AG04449 (cell line): ENCODE measurements around the gene JAZF1.
A peak's percentile ranks its signal among the peaks of the same experiment; 100 is the strongest.

Source experiments
- CTCF ChIA-PET: fragments of 350-600 bp; formaldehyde crosslinking; extraction: SDS; loops from one replicate; lab custom pipeline; 2021; ENCODE audit warnings: antibody characterized with exemption; lab: Yijun Ruan, JAX
- POLR2A ChIA-PET: fragments of 400-600, 350-600 bp; formaldehyde crosslinking; extraction: SDS; loops from one replicate; lab custom pipeline; 2020; ENCODE audit warnings: antibody characterized with exemption, inconsistent platforms; lab: Yijun Ruan, JAX
- DNase-seq: peaks from one replicate; pipeline ENCODE4 v3.0.0-alpha.2; 2010; ENCODE audit warnings: low read depth, low spot score
- H3K4me3 ChIP-seq: 2 replicates; pipeline ENCODE4 v1.5.1; 2011; ENCODE audit warnings: low read depth, mild to moderate bottlenecking, control low read depth, low read length
- TF ChIP-seq, protein P1 (sequence below): IDR thresholded peaks from one replicate; pipeline ENCODE4 v1.5.1; 2011; ENCODE audit warnings: mild to moderate bottlenecking, moderate library complexity, low read length, control low read depth, inconsistent platforms; ENCODE audit not compliant: insufficient read depth; ENCODE audit errors: missing control alignments

JAZF1 gene

GRCh38 chr7:28112467-28112866, 68.1 kb downstream of the JAZF1 start:
- TF ChIP-seq, protein P1, sequence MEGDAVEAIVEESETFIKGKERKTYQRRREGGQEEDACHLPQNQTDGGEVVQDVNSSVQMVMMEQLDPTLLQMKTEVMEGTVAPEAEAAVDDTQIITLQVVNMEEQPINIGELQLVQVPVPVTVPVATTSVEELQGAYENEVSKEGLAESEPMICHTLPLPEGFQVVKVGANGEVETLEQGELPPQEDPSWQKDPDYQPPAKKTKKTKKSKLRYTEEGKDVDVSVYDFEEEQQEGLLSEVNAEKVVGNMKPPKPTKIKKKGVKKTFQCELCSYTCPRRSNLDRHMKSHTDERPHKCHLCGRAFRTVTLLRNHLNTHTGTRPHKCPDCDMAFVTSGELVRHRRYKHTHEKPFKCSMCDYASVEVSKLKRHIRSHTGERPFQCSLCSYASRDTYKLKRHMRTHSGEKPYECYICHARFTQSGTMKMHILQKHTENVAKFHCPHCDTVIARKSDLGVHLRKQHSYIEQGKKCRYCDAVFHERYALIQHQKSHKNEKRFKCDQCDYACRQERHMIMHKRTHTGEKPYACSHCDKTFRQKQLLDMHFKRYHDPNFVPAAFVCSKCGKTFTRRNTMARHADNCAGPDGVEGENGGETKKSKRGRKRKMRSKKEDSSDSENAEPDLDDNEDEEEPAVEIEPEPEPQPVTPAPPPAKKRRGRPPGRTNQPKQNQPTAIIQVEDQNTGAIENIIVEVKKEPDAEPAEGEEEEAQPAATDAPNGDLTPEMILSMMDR, result no peak
- DNase-seq, result no peak
- CTCF ChIA-PET, result interaction anchor here (1.2 to 3.5 kb wide), 4 partner anchors 10 to 159 kb away, joined by 3 to 14 read pairs (median 4); no protein-coding TSS in a partner anchor
- POLR2A ChIA-PET, result no interaction called here
- no peak overlapping the region for H3K4me3 ChIP-seq

DNA sequence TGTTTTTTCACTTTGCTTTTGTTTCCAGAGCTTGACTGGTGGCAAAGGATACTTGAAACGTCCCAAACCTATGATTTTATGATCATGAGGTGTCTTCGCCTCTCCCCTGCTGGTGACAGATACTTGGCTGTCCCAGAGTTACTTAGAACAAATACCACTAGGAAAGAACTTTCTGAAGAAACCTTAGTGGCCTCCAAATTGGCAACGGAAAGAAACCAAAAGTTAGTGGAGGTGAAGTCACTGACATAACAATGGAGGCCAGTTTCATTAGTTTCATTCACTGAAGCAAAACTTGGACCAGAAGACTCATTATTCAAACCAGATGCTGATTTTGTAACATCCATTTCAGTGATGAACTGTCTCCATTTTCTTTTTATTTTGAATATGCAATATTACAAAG, 68.6 kb downstream of the JAZF1 start:
- ChIA-PET CTCF (interaction anchor here (1.1 to 1.4 kb wide), 3 partner anchors 10 to 19 kb away, joined by 3 to 6 read pairs (median 4); no protein-coding TSS in a partner anchor), POLR2A (no interaction called here)
- no peak overlapping the region for H3K4me3 ChIP-seq
- TF ChIP-seq, protein P1, result no peak
- no peak for DNase-seq

DNA sequence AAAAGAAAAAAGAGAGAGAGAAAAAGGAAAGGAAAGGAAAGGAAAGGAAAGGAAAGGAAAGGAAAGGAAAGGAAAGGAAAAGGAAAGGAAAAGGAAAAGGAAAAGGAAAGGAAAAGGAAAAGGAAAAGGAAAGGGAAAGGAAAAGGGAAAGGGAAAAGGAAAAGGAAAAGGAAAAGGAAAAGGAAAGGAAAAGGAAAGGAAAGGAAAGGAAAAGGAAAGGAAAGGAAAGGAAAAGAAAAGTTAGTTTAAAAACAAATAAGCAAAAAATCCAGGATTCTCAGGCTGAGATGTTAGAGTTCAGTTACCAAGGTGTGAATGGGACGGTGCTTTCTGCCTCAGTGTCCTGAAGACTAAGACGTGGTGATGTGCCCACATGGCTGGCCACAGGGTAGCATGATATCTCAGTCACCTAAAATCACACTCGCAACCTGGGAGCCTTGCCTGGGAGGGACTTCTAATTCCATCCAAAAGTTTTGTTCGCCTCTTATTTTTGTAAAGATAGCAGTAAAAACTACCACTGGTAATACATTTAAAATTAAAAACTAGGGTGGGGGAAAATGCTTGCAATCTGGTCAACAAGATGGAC, 70.1 kb downstream of the JAZF1 start:
- CTCF ChIA-PET, result interaction anchor here (1.0 to 6.6 kb wide), 3 partner anchors 13 to 17 kb away, joined by 4 to 92 read pairs (median 4); no protein-coding TSS in a partner anchor
- DNase-seq, result no peak
- H3K4me3 ChIP-seq, result no peak overlapping the region
- POLR2A ChIA-PET, result no interaction called here
- TF ChIP-seq, protein P1, result no peak

DNA sequence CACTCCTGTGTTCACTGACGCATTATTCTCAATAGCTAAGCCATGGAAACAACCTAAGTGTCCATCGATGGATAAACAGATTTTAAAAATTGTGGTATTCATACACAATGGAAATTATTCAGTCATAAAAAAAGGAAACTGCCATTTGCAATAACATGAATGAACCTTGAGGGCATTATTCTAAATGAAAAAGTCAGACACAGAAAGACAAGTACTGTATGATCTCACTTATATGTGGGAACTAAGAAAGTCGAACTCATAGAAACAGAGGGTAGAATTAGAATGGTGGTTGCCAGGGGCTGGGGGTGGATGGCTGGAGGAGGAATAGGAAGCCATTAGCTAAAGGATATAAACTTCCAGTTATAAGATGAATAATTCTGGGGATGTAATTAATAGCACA, 71.8 kb downstream of the JAZF1 start:
- no peak for DNase-seq
- ChIA-PET CTCF (interaction anchor here (0.8 to 6.6 kb wide), 3 partner anchors 10 to 188 kb away, joined by 3 to 92 read pairs (median 3); no protein-coding TSS in a partner anchor), POLR2A (no interaction called here)
- no peak overlapping the region for H3K4me3 ChIP-seq
- TF ChIP-seq, protein P1, result no peak

- TF ChIP-seq, protein P1, result no peak
- DNase-seq, result no peak
- POLR2A ChIA-PET, result no interaction called here
- CTCF ChIA-PET, result interaction anchor here (1.0 to 6.6 kb wide), 3 partner anchors 12 to 30 kb away, joined by 3 to 92 read pairs (median 3); no protein-coding TSS in a partner anchor
- no peak overlapping the region for H3K4me3 ChIP-seq
Observed at GRCh38 chr7:28107960-28108359, 72.6 kb downstream of the JAZF1 start.

- POLR2A ChIA-PET, result no interaction called here
- TF ChIP-seq, protein P1, result no peak
- DNase-seq, result peak; percentile 75
- CTCF ChIA-PET, result interaction anchor here (0.8 to 6.6 kb wide), 2 partner anchors 11 to 922 kb away, joined by 3 to 92 read pairs; no protein-coding TSS in a partner anchor
- no peak overlapping the region for H3K4me3 ChIP-seq
Observed at GRCh38 chr7:28106321-28106829, 74.2 kb downstream of the JAZF1 start.
